Muscle of leg (tissue), 11 donors: Measurements from ENCODE around the gene GAMT. TPM values are rescaled to one million over a fixed set of nuclear protein-coding genes. Genes with fewer than 3 reads are reported as not detected.
A peak's percentile ranks its signal among the peaks of the same experiment; 100 is the strongest.
"Not testable (repeated sequence)": the region's sequence is repeated elsewhere in the genome, so short reads cannot be mapped to it uniquely, and the experiment has no call there.

Experiments used
- DNase-seq: peaks from one replicate; pipeline ENCODE4 v3.0.0; 2013
- H3K27ac ChIP-seq: one replicate; pipeline ENCODE4 v1.5.1; 2013; ENCODE audit warnings: mild to moderate bottlenecking, low read length, control low read depth
- H3K27me3 ChIP-seq: one replicate; pipeline ENCODE4 v1.6.1; 2013; ENCODE audit warnings: low read length; ENCODE audit not compliant: control insufficient read depth, insufficient read depth
- H3K36me3 ChIP-seq: one replicate; pipeline ENCODE4 v1.6.1; 2013; ENCODE audit warnings: low read length; ENCODE audit not compliant: control insufficient read depth, insufficient read depth
- H3K4me1 ChIP-seq: one replicate; pipeline ENCODE4 v1.6.1; 2013; ENCODE audit warnings: low read length; ENCODE audit not compliant: control insufficient read depth, insufficient read depth
- H3K4me3 ChIP-seq: one replicate; pipeline ENCODE4 v1.5.1; 2013; ENCODE audit warnings: low read length, control low read depth
- H3K9me3 ChIP-seq: replicated peaks from 2 replicates; pipeline ENCODE4 v1.6.1; 2013; ENCODE audit warnings: low read depth, low read length; ENCODE audit not compliant: control insufficient read depth
- WGBS: methylation state at CpG from one replicate; pipeline ENCODE4 v1.1.5; 2013; ENCODE audit warnings: missing lambda C conversion rate; ENCODE audit not compliant: insufficient coverage; 5-methylcytosine and 5-hydroxymethylcytosine counted together
- polyA plus RNA-seq, 8 donors: library from polyadenylated mRNA; unstranded; fragments of 120-200 nt; gene quantifications; one replicate each; pipeline versions ENCODE4 v1.2.1 to v1.2.3, GENCODE V29; 2013; ENCODE audit warnings: inconsistent platforms in 1 of 8, low replicate concordance in 1 of 8; ENCODE audit not compliant: insufficient read length in 8 of 8, insufficient read depth in 1 of 8
- total RNA-seq: library from RNA; stranded (reverse); fragments of 120-200 nt; gene quantifications from one replicate; pipeline ENCODE4 v1.2.4, GENCODE V29; 2013

Gene GAMT
- total and polyA plus RNA-seq, 9 donors, result 115 to 232 (median 199) TPM

DNA sequence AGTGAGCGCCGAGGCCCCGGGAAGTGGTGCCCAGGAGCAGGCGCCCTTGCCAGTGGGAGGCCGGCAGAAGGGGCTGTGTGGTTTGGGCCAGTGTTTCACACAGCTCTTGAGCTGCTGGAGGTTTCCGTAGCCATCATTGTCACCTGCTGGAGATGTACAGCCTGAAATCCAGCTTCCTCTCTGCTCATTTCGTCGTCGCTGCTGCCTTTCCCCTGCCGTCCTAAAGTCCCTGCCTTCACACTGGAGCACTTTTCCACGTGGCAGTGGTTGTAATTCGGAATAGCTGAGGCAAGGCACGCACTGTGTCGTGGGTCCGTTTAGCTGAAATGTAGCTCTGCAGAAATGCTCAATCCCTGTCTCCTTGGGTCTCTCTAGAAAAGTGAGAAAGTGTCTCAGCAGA, 19.2 kb upstream of the GAMT start:
- Histone ChIP-seq H3K27ac (no peak overlapping the region), H3K4me3 (no peak overlapping the region)
- 87% methylated on average over 15 of the region's 15 CpGs for WGBS

DNA sequence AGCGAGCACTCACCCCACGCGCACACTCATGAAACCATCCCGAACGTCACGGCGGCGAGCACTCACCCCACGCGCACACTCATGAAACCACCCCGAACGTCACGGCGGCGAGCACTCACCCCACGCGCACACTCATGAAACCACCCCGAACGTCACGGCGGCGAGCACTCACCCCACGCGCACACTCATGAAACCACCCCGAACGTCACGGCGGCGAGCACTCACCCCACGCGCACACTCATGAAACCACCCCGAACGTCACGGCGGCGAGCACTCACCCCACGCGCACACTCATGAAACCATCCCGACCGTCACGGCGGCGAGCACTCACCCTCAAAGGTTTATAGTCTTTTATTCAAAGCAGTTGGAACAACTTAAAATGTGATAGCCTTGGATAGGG, 18.7 kb upstream of the GAMT start:
- Histone ChIP-seq H3K36me3 (peaks cover 69% of the 10 kb centered on the region), H3K4me1 (peaks cover 34% of the 10 kb centered on the region)
- not testable (repeated sequence) for DNase-seq, H3K4me3 ChIP-seq, H3K9me3 ChIP-seq, H3K27ac ChIP-seq, H3K27me3 ChIP-seq
- no CpG with 5 or more reads among the region's 43 CpGs for WGBS

More for the DNA sequence above, 19.2 kb upstream of the GAMT start:
- Histone ChIP-seq H3K36me3 (peaks cover 74% of the 10 kb centered on the region), H3K9me3 (no peaks in the 10 kb centered on the region), H3K4me1 (peaks cover 28% of the 10 kb centered on the region), H3K27me3 (no peaks in the 10 kb centered on the region)
- DNase-seq, result no peak

DNA sequence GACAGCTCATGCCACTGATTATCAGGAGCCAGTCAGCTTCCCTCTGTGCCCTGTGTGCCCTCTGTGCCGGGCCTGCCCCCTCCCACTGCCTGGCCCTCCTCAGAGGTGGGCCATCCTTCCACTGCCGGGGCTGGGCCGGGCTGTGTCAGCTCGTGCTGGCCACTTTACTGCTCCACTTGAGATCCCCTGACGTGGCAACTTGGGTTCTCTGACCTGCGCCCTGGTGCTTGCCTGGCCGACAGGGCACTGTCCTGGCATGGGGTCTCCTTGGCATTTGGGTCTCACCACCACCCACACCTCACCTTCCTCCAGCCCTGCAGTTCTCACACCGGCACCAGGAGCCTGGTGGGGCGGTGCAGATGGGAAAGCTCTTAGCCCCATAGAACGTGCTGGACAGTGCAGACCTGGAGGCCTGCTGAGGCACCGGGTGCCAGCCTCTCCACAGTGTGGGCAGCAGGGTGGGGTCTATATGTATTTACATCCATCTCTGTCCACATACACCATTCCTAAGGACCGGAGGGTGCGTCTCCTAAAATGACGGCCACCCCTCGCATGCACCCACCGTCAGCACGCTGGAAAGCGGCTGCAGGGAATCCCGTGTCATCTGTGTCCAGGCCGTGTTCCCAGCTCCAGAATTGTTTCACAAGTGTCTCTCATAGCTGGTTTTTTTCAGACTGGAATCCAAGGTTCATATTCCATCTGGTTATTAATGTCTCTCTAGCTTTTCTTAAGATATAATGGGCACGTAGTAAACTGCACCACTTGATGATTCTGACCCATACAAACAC, 17.8 kb upstream of the GAMT start:
- H3K27me3 ChIP-seq, result no peaks in the 10 kb centered on the region
- no peaks in the 10 kb centered on the region for H3K9me3 ChIP-seq
- DNase-seq, result no peak
- peaks cover 70% of the 10 kb centered on the region for H3K36me3 ChIP-seq
- no peak overlapping the region for H3K4me3 ChIP-seq
- no peak overlapping the region for H3K27ac ChIP-seq
- peaks cover 37% of the 10 kb centered on the region for H3K4me1 ChIP-seq
- 89% methylated on average over 16 of the region's 21 CpGs for WGBS

DNA sequence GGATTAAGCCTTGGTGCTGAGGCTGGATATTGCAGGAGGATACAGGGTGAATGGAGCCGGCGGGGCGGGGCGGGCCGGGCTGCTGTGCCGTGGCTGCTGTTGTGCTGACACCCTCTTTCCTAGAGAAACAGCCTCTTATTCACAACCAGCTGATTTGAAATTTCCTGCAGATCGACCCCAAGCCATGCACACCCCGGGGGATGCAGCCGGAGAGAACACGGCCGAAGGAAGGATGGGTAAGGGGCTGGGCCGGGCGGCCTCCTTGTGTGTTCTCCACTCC, 17.1 kb upstream of the GAMT start:
- H3K27me3 ChIP-seq, result no peaks in the 10 kb centered on the region
- no peaks in the 10 kb centered on the region for H3K9me3 ChIP-seq
- no peak overlapping the region for H3K27ac ChIP-seq
- peaks cover 65% of the 10 kb centered on the region for H3K36me3 ChIP-seq
- H3K4me3 ChIP-seq, result no peak overlapping the region
- peaks cover 37% of the 10 kb centered on the region for H3K4me1 ChIP-seq
- 76% methylated on average over 7 of the region's 13 CpGs for WGBS
- DNase-seq, result no peak

DNA sequence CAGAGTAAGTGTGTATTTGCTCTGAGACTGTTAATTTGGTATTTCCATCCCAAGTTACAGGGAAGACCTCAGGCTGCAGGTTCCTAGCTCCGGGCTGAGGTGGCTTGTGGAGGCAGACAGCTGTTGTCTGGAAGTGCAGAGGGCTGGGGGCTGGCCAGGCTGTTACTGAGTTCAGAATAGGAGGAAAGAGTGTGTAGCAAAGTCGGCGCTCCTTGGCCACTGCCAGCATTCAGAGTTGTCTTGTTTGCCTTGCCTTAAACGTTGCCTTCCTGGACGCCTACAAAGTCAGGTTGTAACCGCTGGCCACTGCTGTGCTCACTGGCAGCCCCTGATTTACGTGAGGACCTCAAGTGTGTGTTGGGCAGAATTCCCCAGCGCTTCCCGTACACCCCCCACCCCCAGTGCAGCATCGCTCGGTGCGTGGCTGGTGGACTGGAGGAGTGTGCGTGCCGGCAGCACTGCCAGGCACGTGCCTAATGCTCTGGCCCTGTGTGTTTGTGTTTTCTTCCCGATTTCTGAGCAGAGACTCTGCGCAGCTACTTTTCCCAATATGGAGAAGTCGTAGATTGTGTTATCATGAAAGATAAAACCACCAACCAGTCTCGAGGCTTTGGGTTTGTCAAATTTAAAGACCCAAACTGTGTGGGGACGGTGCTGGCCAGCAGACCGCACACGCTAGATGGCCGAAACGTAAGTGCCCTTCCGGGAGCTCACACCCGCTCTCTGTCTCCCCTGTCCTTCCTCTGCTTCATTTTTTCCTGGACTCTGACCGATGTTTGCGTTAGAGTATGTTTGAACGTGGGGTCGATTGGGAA, 16.5 kb upstream of the GAMT start:
- no peak overlapping the region for H3K4me3 ChIP-seq
- no peak overlapping the region for H3K27ac ChIP-seq
- WGBS, result 70% methylated on average over 14 of the region's 30 CpGs
- DNase-seq, result no peak
- peaks cover 40% of the 10 kb centered on the region for H3K4me1 ChIP-seq
- no peaks in the 10 kb centered on the region for H3K27me3 ChIP-seq
- peaks cover 65% of the 10 kb centered on the region for H3K36me3 ChIP-seq
- H3K9me3 ChIP-seq, result no peaks in the 10 kb centered on the region

DNA sequence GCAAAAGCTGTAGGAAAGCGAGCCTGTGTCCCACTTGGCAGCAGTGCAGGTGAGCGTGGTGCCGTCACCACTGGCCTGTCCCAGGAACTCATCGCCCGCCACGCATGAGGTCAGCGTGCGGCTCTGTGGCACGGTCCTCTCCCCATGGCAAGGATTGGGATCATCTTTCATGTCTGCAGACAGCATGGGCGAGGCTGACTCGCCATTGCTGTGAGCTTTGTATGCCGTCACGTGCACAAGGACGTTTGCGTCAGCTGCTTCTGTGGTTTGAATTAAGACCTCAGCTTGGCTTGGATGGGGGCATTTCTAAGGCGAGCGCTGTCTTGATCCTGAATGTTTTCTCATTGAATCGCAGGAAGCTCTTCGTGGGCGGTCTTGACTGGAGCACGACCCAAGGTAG, 15.8 kb upstream of the GAMT start:
- Histone ChIP-seq H3K27ac (no peak overlapping the region), H3K4me1 (peaks cover 42% of the 10 kb centered on the region), H3K9me3 (no peaks in the 10 kb centered on the region), H3K4me3 (no peak overlapping the region), H3K27me3 (no peaks in the 10 kb centered on the region), H3K36me3 (peaks cover 65% of the 10 kb centered on the region)
- WGBS, result 66% methylated on average over 21 of the region's 21 CpGs
- DNase-seq, result no peak

DNA sequence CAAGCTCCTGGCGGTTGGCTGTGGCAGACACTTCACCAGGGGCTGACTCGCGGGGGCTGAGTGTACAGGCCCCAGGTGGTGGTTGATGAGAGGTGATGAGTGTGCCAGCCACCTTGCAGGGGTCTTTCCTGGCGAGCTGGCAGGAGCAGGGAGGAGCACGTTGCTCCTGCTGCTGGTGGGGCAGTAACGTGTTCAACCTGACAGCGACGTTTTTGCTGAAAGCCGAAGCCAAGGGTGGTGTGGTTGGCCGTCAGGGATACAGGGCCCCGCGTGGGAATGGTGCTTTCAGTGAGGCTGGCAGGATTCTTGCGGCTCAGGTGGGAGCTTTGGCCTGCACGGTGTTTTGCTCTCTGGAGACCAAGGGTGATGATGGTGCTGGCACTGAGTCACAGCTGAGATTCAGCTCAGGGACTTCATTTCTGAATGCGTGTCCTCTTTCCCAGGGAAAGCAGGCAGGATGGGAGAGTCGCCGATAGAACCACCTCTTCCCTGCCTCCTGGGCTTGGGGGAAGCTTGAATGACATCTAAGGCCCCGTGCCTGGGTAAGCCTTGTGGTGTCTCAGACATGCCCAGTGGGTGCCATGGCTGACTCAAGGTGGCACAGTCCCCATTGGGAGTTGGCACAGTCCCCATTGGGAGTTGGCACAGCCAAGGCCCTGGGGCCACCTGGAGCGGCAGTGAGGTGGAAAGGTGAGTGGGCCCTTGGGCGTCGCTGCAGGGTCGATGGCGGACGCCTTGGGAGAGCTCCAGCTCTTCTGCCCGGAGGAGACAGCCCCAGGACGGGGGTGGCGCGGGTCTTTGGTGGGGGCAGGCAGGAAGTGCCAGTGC, 14.9 kb upstream of the GAMT start:
- WGBS, result 54% methylated on average over 20 of the region's 28 CpGs
- Histone ChIP-seq H3K27me3 (no peaks in the 10 kb centered on the region), H3K4me3 (no peak overlapping the region), H3K4me1 (peaks cover 45% of the 10 kb centered on the region), H3K9me3 (no peaks in the 10 kb centered on the region), H3K36me3 (peaks cover 57% of the 10 kb centered on the region), H3K27ac (peak overlapping the region; percentile 38)
- DNase-seq, result no peak

DNA sequence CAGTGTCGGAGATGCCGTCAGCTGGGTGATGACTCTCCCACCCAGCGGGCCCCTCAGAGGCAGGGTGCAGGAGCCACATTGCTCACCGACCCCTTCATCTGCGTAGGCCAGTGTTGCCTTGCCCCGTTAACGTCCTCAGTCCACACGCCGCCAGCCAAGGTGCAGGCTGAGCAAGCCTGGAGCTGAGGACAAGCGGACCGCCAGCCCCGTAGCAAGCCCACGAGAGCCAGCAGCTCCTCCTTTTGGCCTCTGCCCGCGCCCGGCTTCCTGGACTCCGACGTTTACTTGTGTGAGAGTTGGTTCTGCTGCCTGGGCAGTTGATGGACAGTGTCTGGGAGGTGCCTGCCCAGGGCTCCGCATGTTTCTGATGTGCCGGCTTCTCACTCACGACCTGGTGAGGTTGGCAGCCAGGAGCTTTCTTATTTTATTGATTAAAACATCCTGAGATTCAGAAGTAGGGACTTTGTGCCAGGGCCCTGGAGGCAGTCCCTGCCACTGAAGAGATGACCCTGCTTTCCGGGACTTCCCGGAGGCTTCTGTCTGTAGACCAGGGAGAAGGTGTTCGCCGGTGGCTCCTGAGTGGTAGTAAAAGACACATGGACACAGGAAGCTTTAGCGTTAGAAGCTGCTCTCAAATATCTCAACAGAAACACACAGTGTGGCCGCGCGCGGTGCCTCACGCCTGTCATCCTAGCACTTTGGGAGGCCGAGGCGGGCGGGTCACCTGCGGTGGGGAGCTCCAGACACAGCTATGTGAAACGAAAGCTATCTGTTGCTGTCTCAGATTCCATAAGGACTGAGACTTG, 11.9 kb upstream of the GAMT start:
- Histone ChIP-seq H3K27ac (no peak overlapping the region), H3K4me1 (peaks cover 70% of the 10 kb centered on the region), H3K4me3 (no peak overlapping the region), H3K27me3 (no peaks in the 10 kb centered on the region), H3K9me3 (no peaks in the 10 kb centered on the region), H3K36me3 (peaks cover 41% of the 10 kb centered on the region)
- 80% methylated on average over 15 of the region's 36 CpGs for WGBS
- no peak for DNase-seq

DNA sequence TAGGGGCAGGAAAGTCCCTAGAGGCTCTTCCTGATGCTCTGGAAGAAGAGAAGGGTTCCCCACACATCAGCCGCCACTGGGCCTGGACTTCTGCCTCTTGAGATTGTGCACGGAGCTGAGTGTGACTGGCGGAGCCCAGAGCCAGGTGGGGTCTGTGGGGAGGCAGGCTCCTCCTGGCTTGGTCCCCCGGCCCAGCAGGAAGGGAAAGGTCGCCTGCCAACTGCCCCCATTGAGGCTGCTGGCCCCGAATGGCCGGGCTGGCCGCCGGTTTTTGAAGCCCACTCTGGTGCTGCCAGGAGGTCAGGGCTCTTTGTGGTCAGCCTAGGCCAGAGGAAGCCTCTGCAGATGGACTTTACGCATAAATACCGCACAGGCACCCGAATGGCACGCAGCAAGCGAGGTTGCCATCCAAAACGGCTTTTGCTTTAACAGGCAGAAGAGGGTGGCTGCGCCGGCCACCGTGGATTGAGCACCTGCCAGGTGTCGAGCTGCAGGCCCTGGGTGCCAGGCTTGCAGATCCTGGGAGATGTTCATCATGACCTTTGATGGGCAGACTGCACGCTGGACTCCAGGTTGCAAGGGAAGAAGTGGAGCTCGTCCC, 11.1 kb upstream of the GAMT start:
- Histone ChIP-seq H3K4me3 (no peak overlapping the region), H3K27me3 (no peaks in the 10 kb centered on the region), H3K9me3 (no peaks in the 10 kb centered on the region), H3K27ac (no peak overlapping the region), H3K4me1 (peaks cover 68% of the 10 kb centered on the region), H3K36me3 (peaks cover 37% of the 10 kb centered on the region)
- DNase-seq, result no peak
- 72% methylated on average over 18 of the region's 21 CpGs for WGBS
